Stimulated activated effector memory CD8-positive, alpha-beta T cell treated with anti-CD3 and anti-CD28 coated beads, Interleukin-12 subunit alpha, Interleukin-12 subunit beta, amount 100 ng/mL, for 72 hours (primary cell): Measurements from ENCODE around the gene HDAC4.

Source experiments
- ATAC-seq: fragments of 150-1000 bp; cut with Tn5 transposase; 2 replicates; pipeline ENCODE4 v1.10.0; 2021
- DNase-seq, 2 donors: peaks; one replicate each; pipeline ENCODE4 v3.0.0; 2021 to 2022; ENCODE audit warnings: low spot score in 2 of 2
- H3K27ac Mint-ChIP-seq: one replicate; pipeline ENCODE4 v1.8.0; 2022; ENCODE audit warnings: mild to moderate bottlenecking, mixed read lengths
- H3K36me3 Mint-ChIP-seq: one replicate; pipeline ENCODE4 v1.8.0; 2022; ENCODE audit warnings: mild to moderate bottlenecking, mixed read lengths
- H3K4me1 Mint-ChIP-seq: one replicate; pipeline ENCODE4 v1.8.0; 2022; ENCODE audit warnings: mixed read lengths
- H3K4me3 Mint-ChIP-seq: one replicate; pipeline ENCODE4 v1.8.0; 2022; ENCODE audit warnings: mild to moderate bottlenecking, mixed read lengths
- H3K9me3 Mint-ChIP-seq: one replicate; pipeline ENCODE4 v1.8.0; 2022; ENCODE audit warnings: mixed read lengths

HDAC4 gene

DNA sequence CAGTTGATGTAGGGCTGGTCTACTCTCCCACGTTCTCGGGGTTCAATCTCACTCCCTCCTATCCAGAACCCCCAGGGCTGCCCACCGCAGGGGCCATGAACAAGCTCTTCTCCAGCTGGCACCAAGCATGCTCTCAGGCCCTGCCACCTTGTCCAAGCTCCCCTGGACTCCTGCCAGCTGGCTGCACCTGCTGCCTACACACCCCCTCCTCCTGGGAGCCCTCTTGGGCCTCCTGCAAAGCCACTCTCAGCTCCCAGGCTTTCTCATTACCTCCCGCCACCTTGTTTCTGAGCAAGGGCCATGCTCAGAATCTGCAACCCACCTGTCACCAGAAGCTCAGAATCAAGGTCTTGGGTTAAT, 56.0 kb downstream of the HDAC4 start:
- Mint-ChIP-seq H3K27ac (no peak overlapping the region), H3K36me3 (peaks cover 8% of the 10 kb centered on the region), H3K4me1 (peaks cover 16% of the 10 kb centered on the region), H3K9me3 (no peaks in the 10 kb centered on the region), H3K4me3 (no peak overlapping the region)
- ATAC-seq (no peak), DNase-seq (no peak)

GRCh38 chr2:239343946-239344856, 56.6 kb downstream of the HDAC4 start:
- no peak for ATAC-seq
- Mint-ChIP-seq H3K27ac (no peak overlapping the region), H3K9me3 (no peaks in the 10 kb centered on the region), H3K36me3 (peaks cover 14% of the 10 kb centered on the region), H3K4me3 (no peak overlapping the region), H3K4me1 (peaks cover 23% of the 10 kb centered on the region)
- no peak for DNase-seq

DNA sequence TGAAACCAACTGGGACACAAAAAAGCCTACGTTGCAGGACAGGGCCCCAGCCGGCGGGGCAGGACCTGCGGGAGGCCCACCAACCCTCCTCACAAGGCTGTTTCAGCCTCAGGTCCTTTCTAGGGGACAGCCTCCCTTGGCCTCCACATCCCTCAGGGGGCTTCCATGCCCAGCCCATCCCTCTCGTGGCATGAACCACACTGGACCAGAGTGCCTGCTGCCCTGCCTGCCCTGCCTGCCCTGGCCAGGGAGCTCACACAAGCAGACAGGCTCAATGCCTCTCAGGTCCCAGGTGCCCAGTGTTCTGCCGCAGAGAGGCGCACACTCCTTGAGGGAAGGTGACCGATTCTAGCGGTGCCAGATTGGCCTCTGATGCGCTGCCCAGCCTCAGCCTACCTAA, 57.4 kb downstream of the HDAC4 start:
- no peak overlapping the region for H3K27ac Mint-ChIP-seq
- DNase-seq: no peak

DNA sequence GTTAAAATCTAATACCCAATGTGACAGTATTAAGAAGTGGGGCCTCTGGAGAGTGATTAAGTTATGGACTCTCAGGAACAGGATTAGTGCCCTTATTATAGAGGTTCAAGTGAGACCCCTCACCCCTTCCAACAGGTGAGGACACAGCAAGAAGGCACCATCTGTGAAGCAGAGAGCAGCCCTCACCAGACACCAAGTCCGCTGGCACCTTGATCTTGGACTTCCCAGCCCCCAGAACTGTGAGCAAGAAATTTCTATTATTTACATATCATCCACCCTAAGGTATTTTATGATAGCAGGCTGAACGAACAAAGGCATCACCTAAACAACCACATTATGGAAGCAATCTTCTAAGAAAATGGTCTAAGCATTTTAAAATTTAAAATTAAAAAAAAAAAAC, 59.0 kb downstream of the HDAC4 start:
- peaks cover 35% of the 10 kb centered on the region for H3K4me1 Mint-ChIP-seq
- ATAC-seq: no peak
- no peak for DNase-seq
- H3K9me3 Mint-ChIP-seq: no peaks in the 10 kb centered on the region
- peaks cover 14% of the 10 kb centered on the region for H3K36me3 Mint-ChIP-seq
- H3K27ac Mint-ChIP-seq: no peak overlapping the region
- no peak overlapping the region for H3K4me3 Mint-ChIP-seq

More for the DNA sequence above, 57.4 kb downstream of the HDAC4 start:
- no peaks in the 10 kb centered on the region for H3K9me3 Mint-ChIP-seq
- no peak overlapping the region for H3K4me3 Mint-ChIP-seq
- no peak for ATAC-seq
- peaks cover 30% of the 10 kb centered on the region for H3K4me1 Mint-ChIP-seq
- peaks cover 14% of the 10 kb centered on the region for H3K36me3 Mint-ChIP-seq

DNA sequence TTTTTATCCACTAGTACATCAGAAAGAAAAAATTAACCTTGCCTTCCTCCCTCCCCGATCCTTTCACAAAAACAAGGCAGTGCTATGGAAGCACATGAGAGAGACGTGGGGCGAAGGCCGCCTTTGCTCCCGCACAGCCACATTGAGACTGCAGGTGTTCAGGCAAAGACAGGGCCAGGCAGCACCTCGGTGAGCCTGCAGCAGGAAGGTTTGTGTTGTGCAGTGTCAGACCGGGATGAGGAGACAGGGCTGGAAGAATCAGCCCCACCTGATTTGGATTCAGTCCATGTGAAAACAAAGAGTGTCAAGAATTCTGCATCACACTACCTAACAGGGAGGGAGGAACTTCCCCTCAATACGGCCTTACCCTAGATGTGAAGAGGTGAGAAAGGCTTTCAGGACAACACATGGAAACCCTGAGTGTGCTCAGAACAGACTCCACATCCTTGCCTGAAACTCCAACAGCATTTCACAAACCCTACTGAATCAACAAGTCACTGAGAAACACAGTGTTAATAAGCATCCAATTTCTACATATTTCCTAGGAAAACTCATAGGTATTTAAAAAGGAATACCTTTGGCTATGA, 59.6 kb downstream of the HDAC4 start:
- no peak overlapping the region for H3K4me3 Mint-ChIP-seq
- H3K4me1 Mint-ChIP-seq: peaks cover 35% of the 10 kb centered on the region
- no peak for DNase-seq
- H3K36me3 Mint-ChIP-seq: peaks cover 14% of the 10 kb centered on the region
- H3K27ac Mint-ChIP-seq: peak overlapping the region; percentile 32
- no peak for ATAC-seq
- no peaks in the 10 kb centered on the region for H3K9me3 Mint-ChIP-seq

- Mint-ChIP-seq H3K9me3 (no peaks in the 10 kb centered on the region), H3K27ac (peak overlapping the region; percentile 71), H3K4me3 (peak overlapping the region; percentile 33), H3K36me3 (peaks cover 14% of the 10 kb centered on the region), H3K4me1 (peaks cover 35% of the 10 kb centered on the region)
- DNase-seq (no peak), ATAC-seq (peak; percentile 85)
Measured at GRCh38 chr2:239339726-239340601, 60.9 kb downstream of the HDAC4 start.

GRCh38 chr2:239339241-239339640, 61.6 kb downstream of the HDAC4 start:
- peak; percentile 11 for ATAC-seq
- H3K4me1 Mint-ChIP-seq: peaks cover 35% of the 10 kb centered on the region
- peak overlapping the region; percentile 33 for H3K4me3 Mint-ChIP-seq
- H3K27ac Mint-ChIP-seq: peak overlapping the region; percentile 71
- H3K9me3 Mint-ChIP-seq: no peaks in the 10 kb centered on the region
- peaks cover 14% of the 10 kb centered on the region for H3K36me3 Mint-ChIP-seq
- DNase-seq: no peak

GRCh38 chr2:239337877-239338484, 62.8 kb downstream of the HDAC4 start:
- Mint-ChIP-seq H3K4me1 (peaks cover 35% of the 10 kb centered on the region), H3K4me3 (no peak overlapping the region), H3K9me3 (no peaks in the 10 kb centered on the region), H3K27ac (no peak overlapping the region), H3K36me3 (peaks cover 14% of the 10 kb centered on the region)
- ATAC-seq (no peak), DNase-seq (no peak)

- DNase-seq: no peak
- H3K4me1 Mint-ChIP-seq: peaks cover 35% of the 10 kb centered on the region
- H3K27ac Mint-ChIP-seq: no peak overlapping the region
- peaks cover 14% of the 10 kb centered on the region for H3K36me3 Mint-ChIP-seq
- H3K9me3 Mint-ChIP-seq: no peaks in the 10 kb centered on the region
- H3K4me3 Mint-ChIP-seq: no peak overlapping the region
- ATAC-seq: no peak
Measured at GRCh38 chr2:239337122-239337876, 63.5 kb downstream of the HDAC4 start.

- H3K4me1 Mint-ChIP-seq: peaks cover 21% of the 10 kb centered on the region
- no peak for ATAC-seq
- no peaks in the 10 kb centered on the region for H3K9me3 Mint-ChIP-seq
- no peaks in the 10 kb centered on the region for H3K36me3 Mint-ChIP-seq
- no peak for DNase-seq
- no peak overlapping the region for H3K4me3 Mint-ChIP-seq
- H3K27ac Mint-ChIP-seq: no peak overlapping the region
Measured at GRCh38 chr2:239331560-239331959, 69.3 kb downstream of the HDAC4 start.

- no peak overlapping the region for H3K4me3 Mint-ChIP-seq
- ATAC-seq: no peak
- H3K36me3 Mint-ChIP-seq: no peaks in the 10 kb centered on the region
- no peak for DNase-seq
- no peak overlapping the region for H3K27ac Mint-ChIP-seq
- peaks cover 27% of the 10 kb centered on the region for H3K4me1 Mint-ChIP-seq
- no peaks in the 10 kb centered on the region for H3K9me3 Mint-ChIP-seq
Measured at GRCh38 chr2:239330836-239331235, 70.0 kb downstream of the HDAC4 start.

DNA sequence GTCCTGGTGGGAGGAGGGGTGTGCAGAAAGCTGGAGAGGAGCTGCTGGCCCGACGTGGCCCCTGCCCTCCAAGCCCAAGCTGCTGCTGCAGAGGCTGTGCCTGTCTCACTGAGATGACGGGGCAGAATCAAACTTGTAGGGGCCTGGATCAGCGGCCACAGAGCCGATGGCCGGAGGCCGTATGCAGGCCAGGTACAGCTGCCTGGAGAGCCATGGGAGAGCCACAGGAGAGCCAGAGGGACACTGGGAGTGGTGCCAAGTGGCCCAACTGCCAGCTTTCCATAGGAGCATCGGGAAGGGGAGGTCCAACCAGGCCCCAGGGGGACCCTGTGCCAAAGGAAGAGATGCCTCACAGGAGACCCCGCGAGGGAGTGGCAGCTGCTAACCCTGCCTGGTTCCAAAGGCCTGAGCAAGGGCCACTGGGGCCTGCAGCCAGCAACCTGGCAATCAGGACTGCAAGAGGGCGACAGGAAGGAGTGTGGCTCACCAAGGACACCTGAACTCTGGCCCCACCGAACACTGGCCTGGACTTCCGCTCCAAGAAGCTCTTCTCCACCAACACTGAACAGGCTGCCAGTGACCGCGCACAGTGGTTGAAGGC, 70.7 kb downstream of the HDAC4 start:
- no peak for ATAC-seq
- H3K4me1 Mint-ChIP-seq: peaks cover 31% of the 10 kb centered on the region
- no peaks in the 10 kb centered on the region for H3K36me3 Mint-ChIP-seq
- H3K9me3 Mint-ChIP-seq: no peaks in the 10 kb centered on the region
- no peak overlapping the region for H3K4me3 Mint-ChIP-seq
- no peak for DNase-seq
- H3K27ac Mint-ChIP-seq: no peak overlapping the region

DNA sequence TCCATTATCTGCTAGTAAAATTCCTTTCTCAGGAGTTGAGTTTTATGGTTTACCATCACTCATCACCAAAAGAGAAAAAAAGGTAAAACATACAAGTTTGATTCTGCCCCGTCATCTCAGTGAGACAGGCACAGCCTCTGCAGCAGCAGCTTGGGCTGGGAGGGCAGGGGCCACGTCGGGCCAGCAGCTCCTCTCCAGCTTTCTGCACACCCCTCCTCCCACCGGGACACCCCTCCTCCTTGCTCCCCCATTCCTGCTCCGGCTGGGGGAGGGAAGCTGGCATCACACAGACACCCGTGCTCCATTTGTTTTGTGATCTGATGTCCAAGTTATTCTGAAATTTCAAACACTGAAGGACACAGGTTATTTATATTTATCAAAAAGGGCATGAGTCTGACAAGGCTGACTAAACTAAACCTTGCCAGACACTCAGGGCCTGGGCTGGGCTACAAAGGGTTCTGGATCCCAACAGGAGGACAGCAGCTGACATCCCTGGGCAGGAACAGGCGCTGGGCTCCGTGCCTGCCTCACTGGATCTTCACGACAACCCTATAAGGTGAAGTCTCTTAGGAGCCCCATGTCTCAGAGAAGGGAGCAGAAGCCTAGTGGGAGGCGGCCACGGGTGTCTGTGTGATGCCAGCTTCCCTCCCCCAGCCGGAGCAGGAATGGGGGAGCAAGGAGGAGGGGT, 71.4 kb downstream of the HDAC4 start:
- Mint-ChIP-seq H3K36me3 (peaks cover 3% of the 10 kb centered on the region), H3K4me1 (peaks cover 37% of the 10 kb centered on the region), H3K4me3 (no peak overlapping the region), H3K9me3 (no peaks in the 10 kb centered on the region), H3K27ac (no peak overlapping the region)
- DNase-seq: no peak
- ATAC-seq: no peak
